PFSK-1 (cell line): ENCODE measurements around the gene TTC27.

ENCODE experiments used
- FOXP2 ChIP-seq: optimal IDR thresholded peaks from 2 replicates; pipeline ENCODE3; 2011; ENCODE audit warnings: borderline replicate concordance, control low read depth, inconsistent platforms; ENCODE audit not compliant: insufficient read depth; ENCODE audit errors: extremely low read length, extremely low read depth
- POLR2AphosphoS5 ChIP-seq: IDR thresholded peaks from 2 replicates; pipeline ENCODE4 v1.6.1; 2012; ENCODE audit warnings: low read depth, mild to moderate bottlenecking, control low read depth, low read length, moderate library complexity
- REST ChIP-seq, 2 experiments: IDR thresholded peaks; 2 replicates each; pipeline versions ENCODE4 v1.6.1 to v1.8.0; 2011 to 2012; ENCODE audit warnings: low read depth in 2 of 2, low read length in 2 of 2, control low read depth in 1 of 2, inconsistent platforms in 1 of 2, mild to moderate bottlenecking in 1 of 2, moderate library complexity in 1 of 2; ENCODE audit not compliant: insufficient read depth in 1 of 2
- SIN3A ChIP-seq: IDR thresholded peaks from 2 replicates; pipeline ENCODE4 v1.6.1; 2012; ENCODE audit warnings: mild to moderate bottlenecking, low read length, moderate library complexity, borderline replicate concordance; ENCODE audit not compliant: insufficient read depth
- TAF1 ChIP-seq: IDR thresholded peaks from 2 replicates; pipeline ENCODE4 v1.6.1; 2012; ENCODE audit warnings: low read length, control low read depth, borderline replicate concordance; ENCODE audit not compliant: insufficient read depth

The TTC27 gene

GRCh38 chr2:32652555-32653209 lies 24.8 kb downstream of the TTC27 start:
- no peak for TF ChIP-seq REST (IDR thresholded peaks at IDR 0.05; ENCODE audit: insufficient read depth in 1 of 2, low read depth in 2 of 2, low read length in 2 of 2)
- TF ChIP-seq POLR2AphosphoS5 = no peak
- no peak for TF ChIP-seq TAF1
- no peak for TF ChIP-seq SIN3A
- no peak for TF ChIP-seq FOXP2

- TF ChIP-seq POLR2AphosphoS5 (no peak), REST (IDR thresholded peaks at IDR 0.05; ENCODE audit: insufficient read depth in 1 of 2, low read depth in 2 of 2, low read length in 2 of 2) (no peak), FOXP2 (no peak), TAF1 (no peak), SIN3A (no peak)
These were observed 28.2 kb downstream of the TTC27 start for GRCh38 chr2:32656069-32656468.

GRCh38 chr2:32663864-32664263 lies 36.0 kb downstream of the TTC27 start:
- TF ChIP-seq TAF1 (no peak), FOXP2 (no peak), SIN3A (no peak), POLR2AphosphoS5 (no peak), REST (IDR thresholded peaks at IDR 0.05; ENCODE audit: insufficient read depth in 1 of 2, low read depth in 2 of 2, low read length in 2 of 2) (no peak)

- TF ChIP-seq REST (IDR thresholded peaks at IDR 0.05; ENCODE audit: insufficient read depth in 1 of 2, low read depth in 2 of 2, low read length in 2 of 2) (no peak), SIN3A (no peak)
These were observed 38.9 kb downstream of the TTC27 start for GRCh38 chr2:32666704-32667103.

GRCh38 chr2:32668254-32668653 lies 40.4 kb downstream of the TTC27 start:
- TF ChIP-seq POLR2AphosphoS5 (no peak), REST (IDR thresholded peaks at IDR 0.05; ENCODE audit: insufficient read depth in 1 of 2, low read depth in 2 of 2, low read length in 2 of 2) (no peak)
